GM18907 (cell line): ENCODE measurements around the gene OPRM1.

ENCODE experiments used
- ATAC-seq: cut with Tn5 transposase; IDR thresholded peaks from one replicate; pipeline ENCODE4 v1.9.1; 2021; ENCODE audit warnings: mild to moderate bottlenecking, moderate library complexity; ENCODE audit not compliant: unreplicated experiment

The OPRM1 gene

GRCh38 chr6:154202339-154202738, 163.3 kb downstream of the OPRM1 start:
- no peak for ATAC-seq

DNA sequence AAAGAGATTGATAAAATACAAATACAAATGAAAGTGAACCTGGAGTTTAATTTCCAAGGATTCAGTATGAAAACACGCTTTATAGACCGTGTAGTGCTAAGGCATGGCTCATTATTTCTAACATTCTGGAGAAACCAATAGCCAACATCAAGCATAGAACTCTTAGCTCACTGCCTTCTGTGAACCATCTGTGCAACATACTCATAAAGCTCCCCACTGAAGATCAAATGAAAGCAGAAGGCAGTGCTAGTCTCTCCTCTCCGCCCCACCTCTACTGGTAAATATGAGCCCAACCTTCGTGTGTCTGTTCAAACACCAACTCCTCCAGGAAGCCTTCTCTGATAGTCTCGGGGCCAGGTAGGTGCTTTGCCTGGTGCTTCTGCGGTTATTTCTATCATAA, 163.9 kb downstream of the OPRM1 start:
- no peak for ATAC-seq

DNA sequence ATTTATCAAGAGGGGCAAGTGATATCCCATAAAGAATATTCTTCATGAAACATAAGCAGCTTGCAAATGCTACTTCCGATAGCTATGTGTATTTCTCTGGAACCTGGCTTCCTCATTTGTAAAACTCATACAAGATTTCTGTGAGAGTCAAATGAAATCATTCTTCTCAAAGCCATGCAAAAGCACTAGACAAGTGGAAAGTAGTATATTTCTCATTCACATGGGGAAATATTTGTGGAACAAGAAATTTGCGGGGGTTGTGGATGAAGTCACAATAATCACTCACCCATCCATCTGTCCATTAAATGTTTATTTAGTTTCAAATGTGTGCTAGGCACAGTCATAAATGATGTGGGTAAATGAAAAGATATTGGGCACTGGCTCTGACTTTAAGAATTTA, 167.1 kb downstream of the OPRM1 start:
- no peak for ATAC-seq

GRCh38 chr6:154206996-154207395, 168.0 kb downstream of the OPRM1 start:
- ATAC-seq: no peak

- ATAC-seq: no peak
Measured at GRCh38 chr6:154209555-154209954, 170.5 kb downstream of the OPRM1 start.

GRCh38 chr6:154210678-154211077, 171.6 kb downstream of the OPRM1 start:
- no peak for ATAC-seq

GRCh38 chr6:154213782-154214181, 174.7 kb downstream of the OPRM1 start:
- no peak for ATAC-seq

- ATAC-seq: no peak
Measured at GRCh38 chr6:154218301-154218700, 179.3 kb downstream of the OPRM1 start.

DNA sequence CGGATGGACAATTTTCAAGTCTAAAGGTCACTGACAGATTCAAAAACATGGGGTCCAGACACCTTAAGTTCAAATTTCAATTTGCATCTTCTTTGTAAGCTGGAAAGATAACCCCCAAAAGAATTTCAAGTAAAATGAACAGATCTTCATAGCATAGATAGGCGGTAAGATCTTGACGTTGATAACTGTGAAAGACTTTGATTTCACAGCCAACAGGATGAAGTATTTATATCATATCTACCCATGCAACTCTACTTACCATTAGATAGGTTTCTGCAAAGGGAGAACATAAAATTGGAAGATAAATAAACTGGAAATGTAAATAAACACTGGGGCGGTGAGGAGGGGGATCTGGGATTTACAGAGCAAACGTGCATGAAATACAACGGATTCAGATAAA, 179.7 kb downstream of the OPRM1 start:
- no peak for ATAC-seq

GRCh38 chr6:154219250-154219649, 180.2 kb downstream of the OPRM1 start:
- no peak for ATAC-seq

- ATAC-seq: no peak
Measured at GRCh38 chr6:154222716-154223115, 183.7 kb downstream of the OPRM1 start.

- no peak for ATAC-seq
Measured at GRCh38 chr6:154223296-154223695, 184.3 kb downstream of the OPRM1 start.

GRCh38 chr6:154226461-154226860, 187.4 kb downstream of the OPRM1 start:
- ATAC-seq: no peak

DNA sequence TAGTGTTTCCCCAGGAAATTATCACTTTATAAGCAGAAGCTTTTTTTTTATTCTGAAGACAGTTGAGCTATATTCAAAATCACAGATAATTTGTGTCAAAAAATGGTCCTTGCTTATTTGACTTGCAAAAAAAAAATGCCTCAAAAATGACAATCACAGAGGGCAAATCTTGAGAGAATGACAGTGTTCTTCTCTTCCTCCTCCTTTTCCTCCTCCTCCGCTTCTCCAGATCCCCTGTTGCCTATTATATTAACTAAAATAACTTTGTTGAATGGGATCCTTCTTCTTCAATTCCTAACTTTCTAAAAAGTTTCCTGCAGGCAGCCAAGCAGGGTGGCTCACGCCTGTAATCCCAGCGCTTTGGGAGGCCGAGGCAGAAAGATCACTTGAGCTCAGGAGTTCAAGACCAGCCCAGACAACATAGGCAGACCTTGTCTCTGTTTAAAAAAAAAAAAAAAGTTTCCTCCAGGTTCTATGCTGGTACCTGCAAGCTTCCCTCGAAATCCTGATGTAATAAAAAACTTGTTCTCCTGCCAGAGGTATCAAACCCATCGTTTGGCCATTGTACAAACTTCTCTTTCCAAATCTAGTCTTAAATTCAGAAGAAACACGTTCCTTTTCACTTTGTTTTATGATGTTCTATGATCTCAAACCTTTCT, 189.0 kb downstream of the OPRM1 start:
- ATAC-seq: no peak

DNA sequence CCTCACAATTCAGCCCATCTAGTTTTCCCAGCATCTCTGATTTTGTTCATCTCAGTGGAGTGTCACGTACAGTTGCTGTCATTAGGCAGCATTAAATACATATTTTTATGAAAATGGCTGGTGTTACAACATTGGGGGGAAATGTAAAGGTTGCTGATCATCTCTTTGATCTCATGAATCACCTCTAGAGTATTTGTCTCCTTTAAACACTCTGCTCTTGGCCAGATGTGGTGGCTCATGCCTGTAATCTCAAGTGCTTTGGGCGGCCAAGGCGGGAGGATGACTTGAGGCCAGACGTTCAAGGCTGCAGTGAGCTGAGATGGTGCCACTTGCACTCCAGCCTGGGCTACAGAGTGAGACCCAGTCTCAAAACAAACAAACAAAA, 189.5 kb downstream of the OPRM1 start:
- ATAC-seq: no peak

DNA sequence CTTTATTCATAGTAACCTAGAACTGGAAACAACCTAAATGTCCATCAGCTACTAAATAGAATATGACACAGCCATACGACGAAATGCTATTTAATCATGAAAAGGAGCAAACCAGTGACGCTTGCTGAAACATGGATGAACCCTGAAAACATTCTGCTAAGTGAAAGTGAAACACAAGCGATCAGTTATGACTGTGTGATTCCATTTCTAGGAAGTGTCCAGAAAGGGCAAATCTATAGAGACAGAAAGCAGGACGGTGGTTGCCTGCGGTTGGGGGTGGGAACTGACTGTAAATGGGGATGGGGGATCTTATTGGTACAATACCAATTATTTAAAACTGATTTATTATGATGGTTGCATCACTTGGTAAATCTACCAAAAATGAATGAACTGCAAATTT, 190.7 kb downstream of the OPRM1 start:
- peak; percentile 72 for ATAC-seq

GRCh38 chr6:154230393-154230792, 191.4 kb downstream of the OPRM1 start:
- ATAC-seq: no peak

GRCh38 chr6:154230910-154231595, 192.0 kb downstream of the OPRM1 start:
- no peak for ATAC-seq

DNA sequence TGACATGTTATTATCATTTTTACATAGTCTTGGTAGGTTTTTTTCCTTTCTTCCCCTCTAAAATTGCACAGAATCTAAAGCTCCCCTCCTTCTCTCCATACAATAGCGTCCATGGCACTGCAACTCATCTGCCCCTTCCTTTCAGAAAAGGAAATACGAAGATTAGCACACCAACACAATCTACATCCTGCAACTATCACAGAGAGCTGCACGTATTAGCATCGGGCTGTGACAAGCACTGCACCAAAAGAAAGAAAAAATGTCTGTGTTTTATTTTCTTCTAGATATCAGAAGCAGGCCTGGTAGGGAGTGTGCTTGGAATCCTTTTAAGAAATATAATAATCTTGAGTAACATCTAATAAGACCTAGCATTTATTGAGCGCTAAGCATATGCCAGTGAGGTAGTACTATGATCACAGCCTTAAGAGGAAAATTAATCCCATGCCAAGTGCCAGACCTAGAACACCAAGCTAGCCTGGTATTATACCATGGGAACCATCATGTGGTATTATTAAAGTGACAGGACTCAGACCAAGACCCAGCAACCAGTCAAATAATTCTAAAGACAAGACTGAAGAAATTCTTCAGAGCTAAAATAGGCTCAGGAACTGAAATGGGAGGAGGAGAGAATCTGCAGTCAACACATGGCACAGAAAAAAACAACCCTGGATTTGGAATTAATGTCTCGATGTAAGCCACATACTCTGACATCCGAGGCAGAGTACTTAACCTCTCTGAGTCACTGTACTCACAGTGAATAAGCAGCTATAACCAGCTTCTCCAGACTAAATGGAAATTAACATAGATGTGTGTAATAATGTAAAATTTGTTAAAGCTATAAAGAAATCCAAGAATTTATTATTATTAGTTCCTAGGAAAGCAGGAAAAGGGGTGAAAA, 193.2 kb downstream of the OPRM1 start:
- no peak for ATAC-seq

DNA sequence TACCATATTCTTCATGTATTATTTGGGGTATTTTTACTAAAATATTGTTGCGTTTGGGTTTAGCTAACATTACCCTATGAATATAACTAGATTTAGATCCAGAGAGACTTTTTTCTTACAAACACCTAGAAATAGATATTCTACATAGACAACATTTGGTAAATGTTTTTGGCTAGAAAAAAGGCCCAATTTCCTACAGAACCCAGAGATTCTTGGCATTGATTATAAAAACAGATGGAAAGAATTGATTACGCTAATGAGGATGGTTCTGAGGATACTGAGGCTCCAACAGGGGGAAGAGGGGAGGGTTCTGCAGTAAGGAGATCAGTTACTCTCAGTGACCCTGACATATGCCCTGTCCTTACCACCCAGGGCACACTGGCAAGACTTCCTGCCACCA, 194.3 kb downstream of the OPRM1 start:
- ATAC-seq: no peak

DNA sequence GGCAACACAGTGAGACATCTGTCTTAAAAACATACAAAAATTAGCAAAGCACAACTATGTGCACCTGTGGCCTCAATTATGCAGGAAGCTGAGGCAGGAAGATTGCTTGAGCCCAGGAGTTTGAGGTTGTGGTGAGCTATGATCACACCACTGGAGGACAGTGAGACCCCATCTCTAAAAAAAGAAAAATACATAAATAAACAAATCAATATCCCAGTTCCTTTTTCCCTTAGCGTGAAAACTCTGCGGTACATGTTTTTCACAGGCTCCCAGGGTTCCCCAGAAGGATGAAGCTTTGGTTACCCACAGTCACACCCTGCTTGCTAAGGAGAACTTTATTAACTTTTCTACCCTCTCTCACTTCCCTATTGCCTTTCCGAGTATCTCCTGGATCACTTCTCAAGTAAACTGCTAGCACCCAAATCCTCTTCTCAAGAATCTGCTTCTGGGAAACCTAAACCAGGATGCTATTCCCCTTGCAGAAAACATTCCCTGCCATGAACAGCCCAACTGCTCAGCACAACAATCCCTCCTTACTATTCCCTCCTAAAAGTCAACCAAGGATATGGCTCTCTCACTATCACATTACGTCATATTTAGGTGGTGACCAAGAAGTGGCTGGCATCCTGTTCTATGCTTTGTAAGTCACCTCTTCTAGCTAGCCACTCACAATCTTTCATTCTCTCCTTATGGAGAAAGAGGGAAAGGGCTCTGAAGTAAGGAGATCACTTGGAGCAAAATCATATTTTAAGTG, 195.2 kb downstream of the OPRM1 start:
- ATAC-seq: peak; percentile 69
